GM19452 (cell line): ENCODE data around the gene IFT81.
"Not testable (repeated sequence)": the region's sequence is repeated elsewhere in the genome, so short reads cannot be mapped to it uniquely, and the experiment has no call there.

Experiments
- ATAC-seq: cut with Tn5 transposase; IDR thresholded peaks from one replicate; pipeline ENCODE4 v1.9.1; 2021; ENCODE audit not compliant: unreplicated experiment

IFT81 gene, protein sequence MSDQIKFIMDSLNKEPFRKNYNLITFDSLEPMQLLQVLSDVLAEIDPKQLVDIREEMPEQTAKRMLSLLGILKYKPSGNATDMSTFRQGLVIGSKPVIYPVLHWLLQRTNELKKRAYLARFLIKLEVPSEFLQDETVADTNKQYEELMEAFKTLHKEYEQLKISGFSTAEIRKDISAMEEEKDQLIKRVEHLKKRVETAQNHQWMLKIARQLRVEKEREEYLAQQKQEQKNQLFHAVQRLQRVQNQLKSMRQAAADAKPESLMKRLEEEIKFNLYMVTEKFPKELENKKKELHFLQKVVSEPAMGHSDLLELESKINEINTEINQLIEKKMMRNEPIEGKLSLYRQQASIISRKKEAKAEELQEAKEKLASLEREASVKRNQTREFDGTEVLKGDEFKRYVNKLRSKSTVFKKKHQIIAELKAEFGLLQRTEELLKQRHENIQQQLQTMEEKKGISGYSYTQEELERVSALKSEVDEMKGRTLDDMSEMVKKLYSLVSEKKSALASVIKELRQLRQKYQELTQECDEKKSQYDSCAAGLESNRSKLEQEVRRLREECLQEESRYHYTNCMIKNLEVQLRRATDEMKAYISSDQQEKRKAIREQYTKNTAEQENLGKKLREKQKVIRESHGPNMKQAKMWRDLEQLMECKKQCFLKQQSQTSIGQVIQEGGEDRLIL

DNA sequence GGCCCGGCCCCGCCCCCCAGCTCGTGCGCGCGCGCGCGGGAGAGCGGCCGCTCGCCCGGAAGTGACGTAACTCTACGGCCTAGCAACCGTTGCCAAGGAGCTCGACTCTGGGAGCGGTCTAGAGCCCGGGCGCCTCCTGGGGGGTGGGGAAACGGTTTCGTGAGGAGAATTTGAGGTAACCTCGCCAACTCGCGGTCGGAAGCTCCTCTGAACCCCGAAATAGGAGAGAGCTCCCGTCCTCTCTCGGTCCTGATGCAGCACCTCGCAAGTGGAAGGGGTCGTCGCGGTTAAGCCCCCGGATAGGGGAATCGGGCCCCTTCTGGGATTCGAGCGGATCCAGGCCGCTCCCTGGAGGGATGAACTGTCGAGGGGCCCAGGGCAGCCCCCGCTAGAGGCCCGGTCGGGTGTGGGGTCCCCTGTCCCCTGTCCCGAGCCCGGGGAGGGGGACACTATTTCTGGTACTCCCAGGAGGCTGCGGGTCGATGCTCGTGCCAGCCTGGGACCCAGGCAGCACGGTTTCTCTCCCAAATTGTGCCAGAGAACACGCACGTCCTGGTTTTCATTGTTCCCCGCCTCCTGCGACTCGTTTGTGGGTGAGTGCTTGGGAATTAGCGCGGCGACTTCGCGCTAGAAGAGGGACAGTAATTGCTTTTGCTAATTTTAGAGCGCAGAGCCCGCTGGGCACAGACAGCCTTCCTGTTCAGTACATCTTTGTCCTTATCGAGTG, at the start of gene IFT81:
TSS of gene IFT81 (plus strand) at position 89 of the 727 bp plus-strand sequence. CDS start 3,024 bp downstream, outside the sequence.
- ATAC-seq = peak; percentile 77

DNA sequence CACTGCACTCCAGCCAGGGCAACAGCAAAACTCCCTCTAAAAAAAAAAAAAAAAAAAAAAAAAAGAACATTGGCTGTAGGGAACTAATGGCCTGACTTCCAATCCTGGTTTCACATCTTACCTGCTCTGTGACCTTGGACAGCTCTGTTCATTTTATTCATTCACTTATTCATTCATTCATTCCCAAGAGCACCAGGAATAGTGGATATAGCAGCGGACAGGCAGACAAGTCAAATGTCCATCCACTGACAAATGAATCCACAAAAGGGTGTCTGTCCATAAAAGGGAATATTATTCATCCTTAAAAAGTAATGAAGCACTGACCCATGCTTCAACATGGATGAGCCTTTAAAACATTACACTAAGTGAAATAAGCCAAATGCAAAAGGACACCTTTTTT, 48.3 kb upstream of the IFT81 start:
- no peak for ATAC-seq

DNA sequence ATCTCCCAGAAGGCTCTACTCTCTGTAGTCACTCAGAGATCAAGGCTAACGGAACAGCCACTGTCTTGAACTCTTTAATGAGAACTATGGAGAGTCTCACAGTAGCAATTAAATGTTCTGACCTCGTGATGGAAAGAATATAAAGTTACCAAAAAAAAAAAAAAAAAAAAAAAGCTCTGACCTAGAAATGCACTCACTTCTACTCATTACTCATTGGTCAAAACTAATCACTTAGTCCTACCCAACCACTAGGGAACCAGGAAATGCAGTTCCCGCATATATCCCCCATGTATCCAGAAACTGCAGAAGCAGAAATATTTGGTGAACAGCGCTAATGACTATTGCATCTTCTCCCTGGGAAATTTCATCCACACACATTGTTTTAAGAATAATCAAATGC, 46.4 kb upstream of the IFT81 start:
- ATAC-seq = no peak

DNA sequence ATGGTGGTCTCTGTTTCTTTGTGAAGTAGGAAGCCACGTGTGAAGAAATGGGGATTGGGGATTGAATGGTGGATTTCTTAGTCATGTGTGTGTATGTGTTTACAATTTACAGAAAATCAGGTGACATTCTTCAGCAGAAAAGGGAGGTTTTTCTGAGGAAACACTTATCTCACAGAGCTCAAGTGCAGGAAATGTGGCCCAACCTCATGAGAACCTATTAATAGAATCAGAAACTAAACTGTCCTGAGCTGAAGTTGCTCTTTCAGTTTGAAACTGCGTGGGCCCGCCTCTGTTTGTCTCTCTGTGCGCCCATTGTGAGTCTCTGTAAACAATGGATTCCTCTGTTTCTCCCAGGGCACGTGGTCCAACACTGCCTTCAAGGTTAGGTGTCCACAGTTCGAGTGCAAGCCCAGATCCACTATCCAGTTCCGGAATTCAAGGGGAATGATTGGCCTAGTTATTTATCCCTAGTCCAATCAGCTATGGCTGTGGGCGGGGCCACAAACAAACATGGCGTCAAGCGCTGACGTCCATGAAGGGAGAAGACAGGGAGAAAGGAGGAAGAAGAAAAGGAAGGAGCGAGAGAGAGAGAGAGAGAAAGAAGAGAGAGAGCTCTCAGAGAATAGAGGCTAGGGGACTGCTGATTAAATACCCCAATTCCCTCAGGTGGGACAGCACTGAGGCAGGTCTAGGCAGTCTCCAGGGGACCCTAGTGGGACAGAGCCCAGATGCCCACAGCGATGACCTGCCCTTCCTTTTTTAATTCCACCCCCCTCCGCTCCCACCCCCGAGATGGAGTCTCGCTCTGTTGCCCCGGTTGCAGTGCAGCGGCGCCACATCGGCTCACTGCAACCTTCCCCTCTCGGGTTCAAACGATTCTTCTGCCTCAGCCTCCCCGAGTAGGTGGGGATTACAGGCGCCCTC, 44.4 kb upstream of the IFT81 start:
- peak; percentile 82 for ATAC-seq

DNA sequence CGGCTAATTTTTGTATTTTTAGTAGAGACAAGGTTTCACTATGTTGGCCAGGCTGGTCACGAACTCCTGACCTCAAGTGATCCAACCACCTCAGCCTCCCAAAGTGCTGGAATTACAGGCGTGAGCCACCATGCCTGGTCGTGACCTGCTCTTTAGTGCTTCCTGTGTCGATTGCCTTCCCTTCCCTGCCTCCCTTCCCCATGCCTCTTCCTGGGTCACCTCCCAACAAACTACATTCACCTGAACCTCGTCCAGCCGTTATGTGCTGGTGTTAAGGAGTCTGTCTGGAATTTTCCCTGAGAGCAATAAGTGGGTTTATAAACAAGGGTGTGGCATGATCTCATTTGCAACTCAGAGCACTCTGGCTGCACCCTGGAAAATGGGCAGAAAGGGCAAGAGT, 43.7 kb upstream of the IFT81 start:
- ATAC-seq = no peak

DNA sequence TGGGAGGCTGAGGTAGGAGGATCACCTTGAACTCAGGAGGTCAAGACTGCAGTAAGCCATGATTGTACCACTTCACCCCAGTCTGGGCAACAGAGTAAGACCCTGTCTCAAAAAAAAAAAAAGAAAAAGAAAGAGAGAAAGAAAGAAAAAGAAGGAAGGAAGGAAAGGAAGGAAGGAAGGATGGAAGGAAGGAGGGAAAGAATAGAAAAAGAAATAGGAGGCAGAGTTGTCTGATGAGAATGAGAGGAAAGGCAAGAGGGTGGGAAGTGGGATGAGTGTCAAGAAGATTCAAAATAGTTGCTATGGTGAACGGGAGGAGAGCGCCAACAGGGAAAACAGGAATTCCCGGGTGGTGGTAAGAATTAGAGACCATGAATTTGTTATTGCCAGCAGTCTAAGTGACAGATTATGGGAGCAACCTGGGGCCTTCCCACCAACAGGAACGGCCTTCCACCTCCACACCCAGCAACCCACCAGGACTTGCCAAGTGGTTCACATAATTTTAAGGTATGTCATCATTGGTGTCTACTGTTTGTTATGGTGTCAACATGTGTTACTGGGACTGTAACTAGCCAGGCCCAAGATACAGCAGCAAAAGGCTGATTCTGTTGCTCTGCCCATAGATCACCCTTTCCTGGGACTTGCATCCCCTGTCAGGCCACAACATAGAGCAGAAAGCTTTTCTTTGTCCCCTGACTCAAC, 39.7 kb upstream of the IFT81 start:
- ATAC-seq = no peak

DNA sequence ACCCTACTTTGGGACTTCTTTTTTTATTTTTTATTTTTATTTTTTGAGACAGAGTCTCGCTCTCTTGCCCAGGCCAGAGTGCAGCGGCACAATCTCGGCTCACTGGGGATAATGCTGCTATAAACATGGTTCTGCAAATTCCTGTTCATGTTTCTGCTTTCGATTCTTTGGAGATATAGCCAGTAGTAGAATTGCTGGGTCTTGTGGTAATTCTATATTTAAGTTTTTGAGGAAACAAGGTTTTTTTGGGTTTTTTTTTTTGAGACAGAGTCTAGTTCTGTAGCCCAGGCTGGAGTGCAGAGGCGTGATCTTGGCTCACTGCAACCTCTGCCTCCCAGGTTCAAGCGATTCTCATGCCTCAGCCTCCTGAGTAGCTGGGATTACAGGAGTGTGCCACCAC, 35.9 kb upstream of the IFT81 start:
- not testable (repeated sequence) for ATAC-seq

DNA sequence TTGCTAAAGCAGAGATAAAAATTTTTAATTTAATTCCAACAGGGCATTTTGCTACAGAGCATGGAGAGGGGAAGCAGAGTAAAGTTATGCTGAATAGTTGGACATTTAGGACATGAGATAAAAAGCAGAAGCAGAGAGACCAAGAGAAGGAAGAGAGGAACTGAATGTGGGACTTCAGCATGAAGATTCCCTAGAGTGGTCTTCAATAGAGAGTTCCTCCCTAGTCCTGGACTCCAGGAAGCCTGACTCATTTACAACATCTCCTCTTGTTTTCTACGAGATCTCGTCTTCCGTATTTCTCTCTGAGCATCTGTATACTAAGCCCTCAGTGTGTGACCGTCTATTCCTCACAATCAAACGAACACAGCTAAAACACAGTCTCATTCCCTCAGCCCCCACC, 35.2 kb upstream of the IFT81 start:
- no peak for ATAC-seq

DNA sequence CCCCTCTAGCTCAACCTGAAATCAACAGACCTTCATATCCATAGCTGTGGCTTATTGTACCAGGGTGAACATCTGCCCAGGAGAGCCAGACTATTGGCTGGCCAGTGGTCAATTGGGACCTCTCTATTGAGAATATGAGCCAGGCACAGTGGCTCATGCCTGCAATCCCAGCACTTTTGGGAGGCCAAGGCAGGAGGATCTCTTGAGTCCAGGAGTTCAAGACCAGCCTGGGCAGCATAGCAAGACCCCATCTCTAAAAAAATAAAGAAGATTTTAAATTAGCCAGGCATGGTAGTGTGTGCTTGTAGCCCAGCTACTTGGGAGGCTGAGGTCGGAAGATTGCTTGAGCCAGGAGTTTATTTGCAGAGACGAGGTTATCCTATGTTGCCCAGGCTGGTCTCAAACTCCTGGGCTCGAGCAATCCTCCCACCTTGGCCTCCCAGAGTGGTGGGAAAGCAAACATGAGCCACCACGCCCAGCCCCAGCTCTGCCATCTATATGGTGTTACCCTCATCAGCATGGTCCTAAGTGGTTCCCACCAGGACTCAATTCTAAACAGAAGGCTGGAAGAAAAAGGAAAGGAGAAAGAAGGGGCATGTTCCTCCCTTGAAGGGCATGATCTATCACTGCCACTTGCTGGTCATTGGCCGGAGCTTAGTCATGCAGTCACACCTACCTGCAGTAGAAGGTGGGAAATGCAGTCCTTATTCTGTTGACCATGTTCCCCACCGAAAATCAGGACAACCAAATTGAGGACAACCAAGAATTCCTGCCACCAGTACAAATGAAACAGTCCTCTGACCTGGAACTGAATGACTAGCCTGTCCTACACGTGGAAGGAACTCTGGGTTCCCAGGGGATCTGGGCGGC, 33.7 kb upstream of the IFT81 start:
- no peak for ATAC-seq

DNA sequence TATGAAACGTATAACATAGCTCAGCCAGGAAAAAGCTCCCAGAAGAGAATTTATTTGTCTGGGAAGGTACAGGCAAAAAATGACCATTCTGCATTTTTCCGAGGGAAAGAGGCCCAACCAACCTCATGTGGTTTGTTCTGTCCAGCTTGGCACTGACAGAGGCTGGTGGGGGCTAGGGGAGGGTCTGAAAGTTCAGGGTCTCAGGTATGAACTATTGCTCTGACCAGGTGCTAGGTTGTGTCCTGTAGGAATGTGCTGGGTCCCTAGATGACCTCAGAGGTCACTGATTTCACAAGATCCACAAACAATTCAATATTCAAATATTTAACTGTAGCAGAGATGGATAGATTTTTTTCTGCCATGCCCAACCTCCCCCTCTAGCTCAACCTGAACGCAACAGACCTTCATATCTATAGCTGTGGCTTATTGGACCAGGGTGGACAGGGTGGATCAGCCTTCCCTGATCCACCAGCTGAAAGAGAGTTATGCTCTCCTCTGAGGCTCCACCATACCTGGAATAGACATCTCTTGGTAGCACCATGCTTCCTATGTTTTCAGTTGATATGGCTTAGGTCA, 32.9 kb upstream of the IFT81 start:
- ATAC-seq = no peak

DNA sequence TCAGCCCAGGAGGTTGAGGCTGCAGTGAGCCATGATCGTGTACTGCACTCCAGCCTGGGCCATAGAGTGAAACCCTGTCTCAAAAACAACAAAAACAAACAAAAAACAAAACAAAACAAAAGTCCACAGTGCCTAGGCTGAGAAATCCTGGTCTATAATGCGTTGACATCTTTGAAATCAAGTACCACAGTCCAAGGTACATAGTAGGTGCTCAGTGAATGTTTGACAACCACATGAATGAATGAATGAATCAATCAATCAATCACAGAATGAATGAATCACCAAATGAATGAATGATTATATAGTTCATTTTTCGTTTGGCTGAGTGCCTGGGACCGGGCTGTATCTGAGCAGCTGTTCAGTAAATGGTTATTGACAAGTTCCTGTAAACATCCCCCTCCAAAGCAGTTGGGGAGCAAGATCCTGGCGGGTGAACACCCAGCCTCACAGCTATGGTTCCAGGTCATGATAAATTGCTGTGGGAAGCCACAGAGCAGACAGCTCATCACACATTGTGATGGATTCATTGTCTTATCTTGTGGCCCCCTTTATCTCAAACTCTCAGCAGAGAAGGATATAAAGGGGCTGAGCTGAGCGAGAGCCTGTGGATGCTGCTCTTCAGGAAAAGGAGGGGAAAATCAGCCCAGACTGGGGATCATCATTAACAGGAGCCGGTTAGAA, 30.4 kb upstream of the IFT81 start:
- no peak for ATAC-seq

DNA sequence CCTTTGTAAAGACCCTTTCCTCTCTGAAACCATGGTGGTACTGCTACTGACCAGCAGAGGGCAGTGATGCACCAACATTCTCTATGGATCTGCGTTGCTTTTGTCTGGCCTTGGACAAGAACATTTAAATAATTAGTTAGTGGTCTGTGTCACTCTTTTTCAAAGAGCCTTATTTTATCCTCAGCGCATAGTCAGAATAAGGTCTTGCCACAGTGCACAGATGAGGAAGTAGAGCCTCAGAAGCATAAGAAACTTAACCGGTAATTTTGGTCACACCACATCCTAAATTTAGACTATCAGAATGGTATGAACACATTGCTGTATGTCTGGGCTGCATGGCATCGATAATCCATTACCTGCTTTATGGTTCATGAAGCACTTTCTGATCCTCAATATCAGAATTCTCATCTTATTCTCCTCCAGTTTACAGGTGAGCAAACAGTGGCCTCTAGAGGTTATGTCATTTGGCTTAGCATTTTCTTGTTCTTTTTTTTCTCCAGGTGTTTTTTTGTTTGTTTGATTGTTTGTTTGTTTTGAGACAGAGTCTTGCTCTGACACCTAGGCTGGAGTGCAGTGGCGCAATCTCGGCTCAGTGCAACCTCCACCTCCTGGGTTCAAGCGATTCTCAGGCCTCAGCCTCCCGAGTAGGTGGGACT, 23.7 kb upstream of the IFT81 start:
- peak; percentile 74 for ATAC-seq

DNA sequence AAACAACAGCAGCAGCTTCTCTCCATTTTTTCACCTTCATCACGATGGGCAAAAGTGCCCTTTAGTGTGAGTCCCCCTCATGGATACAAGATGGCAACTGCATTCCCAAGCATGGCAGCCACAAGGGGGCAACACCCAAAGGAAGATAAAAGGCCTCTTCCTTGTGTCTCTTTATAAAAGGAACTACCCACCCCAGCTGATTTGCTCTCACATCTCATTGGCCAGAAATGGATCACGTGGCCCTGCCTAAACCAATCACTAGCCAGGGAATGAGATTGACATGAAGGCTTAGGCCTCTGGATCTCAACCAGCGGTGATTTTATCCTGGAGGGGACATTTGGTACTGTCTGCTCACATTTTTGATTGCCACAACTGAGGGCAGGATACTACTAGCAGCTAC, 21.9 kb upstream of the IFT81 start:
- ATAC-seq = no peak

DNA sequence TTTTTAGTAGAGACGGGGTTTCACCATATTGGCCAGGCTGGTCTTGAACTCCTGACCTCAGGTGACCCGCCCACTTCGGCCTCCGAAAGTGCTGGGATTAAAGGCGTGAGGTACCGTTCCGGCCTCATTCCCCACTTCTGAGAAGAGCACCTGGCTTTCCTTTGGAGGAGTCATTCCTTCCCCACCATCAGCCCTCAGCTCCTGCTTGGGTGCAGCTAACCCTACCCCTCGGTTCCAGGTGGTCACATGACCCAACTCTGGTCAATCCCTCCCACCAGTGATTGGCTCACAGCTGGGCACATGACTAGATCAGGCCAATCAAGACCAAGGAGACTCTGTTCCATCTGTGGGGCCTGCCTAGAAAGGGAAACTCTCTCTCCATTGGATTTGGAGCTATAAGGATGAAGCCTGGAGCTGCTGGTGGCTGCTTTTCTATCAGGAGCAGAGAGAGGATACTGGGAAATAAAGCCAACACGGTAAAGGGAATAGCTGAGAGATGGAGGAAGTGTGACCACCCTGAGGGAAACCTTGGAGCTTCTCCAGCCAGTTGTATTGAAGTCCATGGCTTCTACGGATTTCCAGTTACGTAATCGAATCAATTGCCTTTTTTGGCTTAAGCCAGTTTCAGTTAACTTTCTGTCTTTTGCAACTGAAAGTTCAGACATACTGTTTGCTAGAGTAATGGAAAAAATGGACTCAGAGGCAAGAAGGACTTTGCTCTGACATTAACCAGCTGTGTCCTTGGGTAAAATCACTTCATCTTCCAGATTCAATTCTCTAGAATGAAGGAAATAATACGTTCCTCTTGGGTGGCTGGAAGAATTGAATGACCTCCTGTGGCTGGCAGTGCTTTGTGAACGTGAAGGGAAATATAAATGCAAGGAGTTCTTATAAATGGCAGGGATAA, 19.7 kb upstream of the IFT81 start:
- no peak for ATAC-seq

DNA sequence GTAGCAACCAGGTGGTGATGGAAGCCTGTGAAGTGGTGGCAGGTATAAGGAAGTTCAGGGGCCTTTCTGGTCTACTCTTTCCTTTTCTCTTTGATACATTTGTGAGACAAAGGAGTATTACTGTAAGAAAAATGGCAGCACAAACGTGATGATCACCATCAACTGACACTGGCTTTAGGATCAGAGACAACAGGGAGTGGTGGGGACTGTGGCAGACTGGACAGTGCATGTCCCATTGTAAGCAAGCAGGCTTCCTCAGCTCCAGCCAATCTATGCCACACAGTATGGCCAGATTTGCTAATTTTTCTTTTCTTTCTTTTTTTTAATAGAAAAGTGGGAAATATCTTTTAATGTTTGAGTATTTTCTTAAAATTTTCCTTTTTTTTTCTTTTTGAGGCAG, 19.0 kb upstream of the IFT81 start:
- ATAC-seq = no peak

DNA sequence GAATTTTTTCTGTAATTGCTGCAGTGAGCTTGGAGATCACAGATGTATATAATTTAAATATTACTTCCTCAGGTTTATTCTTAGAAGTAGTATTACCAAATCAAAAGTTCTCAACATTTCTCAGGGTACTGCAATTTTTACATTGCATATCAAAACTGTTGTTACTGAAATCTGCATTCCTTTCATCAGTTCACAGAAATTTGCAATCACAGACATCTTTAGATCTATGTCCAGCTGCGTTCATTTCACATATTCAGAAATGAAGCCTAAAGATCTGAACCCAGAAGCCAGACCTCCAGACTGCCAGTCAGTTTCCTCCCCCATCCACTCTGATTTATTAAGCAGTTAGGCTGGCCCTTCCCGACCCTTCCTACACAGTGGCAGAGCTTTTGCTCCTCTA, 18.2 kb upstream of the IFT81 start:
- no peak for ATAC-seq
